ENCODE results near the gene FAM174C.
"Not testable (repeated sequence)": the region's sequence is repeated elsewhere in the genome, so short reads cannot be mapped to it uniquely, and the experiment has no call there.

The FAM174C gene

DNA sequence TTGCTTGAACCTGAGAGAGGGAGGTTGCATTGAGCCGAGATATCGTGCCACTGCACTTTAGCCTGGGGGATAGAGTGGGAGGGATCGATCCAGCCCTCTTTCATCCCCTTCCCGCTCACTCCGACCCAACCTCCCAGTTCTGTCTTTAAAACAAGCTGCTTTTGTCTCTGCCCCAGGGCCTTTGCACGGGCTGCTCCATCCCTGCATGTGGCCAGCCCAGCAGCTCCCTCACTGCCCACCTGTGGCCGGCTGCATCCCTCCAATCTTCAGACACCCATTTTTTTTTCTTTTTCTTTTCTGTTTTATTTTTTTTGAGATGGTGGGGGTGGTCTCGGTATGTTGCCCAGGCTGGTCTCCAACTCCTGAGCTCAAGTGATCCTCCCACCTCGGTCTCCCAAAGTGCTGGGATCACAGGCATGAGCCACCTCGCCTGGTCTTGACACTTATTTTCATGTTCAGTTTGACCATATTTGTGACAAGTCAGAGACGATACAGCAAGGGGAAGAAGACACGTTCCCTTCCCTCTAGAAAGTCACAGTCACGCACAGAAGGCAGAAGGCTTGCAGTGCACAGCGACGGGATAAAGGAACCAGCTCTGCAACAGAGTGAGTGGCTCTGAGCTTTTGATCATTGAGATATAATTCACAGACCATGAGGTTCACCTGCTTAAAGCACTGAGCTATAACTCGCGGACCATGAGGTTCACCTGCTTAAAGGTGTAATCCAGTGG, 42.1 kb downstream of the FAM174C start:
- no peak for DNase-seq (ENCODE audit: low spot score)

GRCh38 chr19:1318678-1319471, 43.5 kb downstream of the FAM174C start:
- DNase-seq (ENCODE audit: low spot score): no peak

- not testable (repeated sequence) for DNase-seq (ENCODE audit: low spot score)
Measured at GRCh38 chr19:1320282-1320650, 44.9 kb downstream of the FAM174C start.

GRCh38 chr19:1321539-1321938, 46.2 kb downstream of the FAM174C start:
- DNase-seq (ENCODE audit: low spot score): no peak

DNA sequence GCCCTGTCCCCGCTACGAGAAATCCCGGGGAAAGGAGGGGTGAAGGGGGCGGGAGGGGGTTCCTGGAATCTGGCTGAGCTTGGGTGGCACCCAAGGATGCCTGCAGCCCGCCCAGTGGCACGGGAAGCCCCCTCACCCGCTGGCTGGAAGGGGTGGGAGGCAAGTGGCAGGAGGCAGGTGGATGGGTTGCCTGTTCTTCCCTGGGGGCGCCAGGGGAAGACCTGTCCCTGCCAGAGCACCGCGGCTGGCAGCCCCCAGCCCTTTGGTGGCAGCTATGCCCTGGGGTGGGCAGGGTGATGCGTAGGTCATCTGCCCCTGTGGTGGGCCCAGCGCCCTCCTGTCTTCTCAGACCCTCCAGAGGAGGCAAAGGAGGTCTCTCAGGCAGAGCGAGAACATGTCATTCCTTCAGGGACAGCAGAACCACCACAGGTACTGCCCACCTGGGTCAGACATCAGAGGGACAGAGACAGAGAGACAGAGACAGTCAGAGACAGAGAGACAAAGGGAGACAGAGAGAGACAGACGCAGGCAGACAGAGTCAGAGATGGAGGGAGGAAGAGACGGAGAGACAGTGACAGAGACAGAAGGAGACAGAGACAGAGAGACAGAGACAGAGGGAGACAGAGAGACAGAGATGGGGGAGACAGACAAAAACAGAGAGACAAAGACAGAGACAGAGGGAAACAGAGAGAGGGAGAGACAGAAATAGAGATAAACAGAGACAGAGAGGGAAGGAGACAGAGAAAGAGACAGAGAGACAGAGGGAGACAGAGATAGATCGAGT, 47.1 kb downstream of the FAM174C start:
- DNase-seq (ENCODE audit: low spot score): no peak

DNA sequence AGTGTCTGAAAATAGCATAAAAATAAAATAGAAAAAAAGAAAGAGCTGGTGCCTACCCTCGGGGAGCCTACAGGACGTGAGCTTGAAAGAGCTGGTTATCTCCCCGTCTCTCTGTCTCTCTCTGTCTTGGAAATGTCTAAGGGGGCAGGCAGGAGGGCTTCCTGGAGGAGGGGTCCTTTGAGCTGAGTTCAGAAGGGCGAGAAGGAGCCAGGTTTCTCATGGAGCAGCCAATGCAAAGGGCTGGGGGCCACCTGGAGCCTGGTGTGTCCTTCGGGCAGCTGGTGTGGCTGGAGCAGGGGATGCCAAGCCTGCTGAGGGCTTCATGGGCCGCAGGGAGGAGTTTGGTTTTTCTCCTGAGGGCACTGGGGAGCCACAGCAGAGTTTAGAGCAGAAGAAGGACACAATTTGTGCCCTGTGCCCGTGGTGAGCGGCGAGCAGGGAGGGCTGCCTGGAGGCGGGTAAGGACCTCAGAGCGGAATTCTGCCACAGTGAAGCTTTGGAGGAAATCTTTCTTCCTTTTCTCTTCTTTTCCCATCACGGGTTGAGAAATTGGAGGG, 49.0 kb downstream of the FAM174C start:
- no peak for DNase-seq (ENCODE audit: low spot score)

- DNase-seq (ENCODE audit: low spot score): peak; percentile 66
Measured at GRCh38 chr19:1324806-1325567, 49.7 kb downstream of the FAM174C start.

DNA sequence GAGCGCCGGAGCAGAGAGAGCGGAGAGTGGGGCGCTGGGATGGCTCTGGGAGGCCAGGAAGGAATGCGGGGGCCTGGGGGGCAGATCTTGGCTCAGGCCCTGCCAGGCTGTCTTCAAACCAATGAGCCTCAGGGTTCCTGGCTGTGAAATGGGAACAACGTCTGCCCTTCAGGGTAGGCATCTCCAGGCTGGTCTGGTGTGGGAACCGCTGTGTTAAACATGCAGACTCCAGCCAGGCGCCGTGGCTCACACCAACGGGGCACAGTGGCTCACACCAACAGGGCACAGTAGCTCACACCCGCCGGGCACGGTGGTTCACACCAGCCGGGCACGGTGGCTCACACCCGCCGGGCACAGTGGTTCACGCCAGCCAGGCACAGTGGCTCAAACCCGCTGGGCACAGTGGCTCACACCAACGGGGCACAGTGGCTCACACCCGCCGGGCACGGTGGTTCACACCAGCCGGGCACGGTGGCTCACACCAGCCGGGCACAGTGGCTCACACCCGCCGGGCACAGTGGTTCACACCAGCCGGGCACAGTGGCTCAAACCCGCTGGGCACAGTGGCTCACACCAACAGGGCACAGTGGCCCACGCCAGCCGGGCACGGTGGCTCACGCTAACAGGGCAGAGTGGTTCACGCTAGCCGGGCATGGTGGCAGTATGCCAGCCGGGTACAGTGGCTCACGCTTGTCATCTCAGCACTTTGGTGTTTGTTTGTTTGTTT, 50.4 kb downstream of the FAM174C start:
- no peak for DNase-seq (ENCODE audit: low spot score)

- no peak for DNase-seq (ENCODE audit: low spot score)
Measured at GRCh38 chr19:1327125-1327524, 51.8 kb downstream of the FAM174C start.

Measured in SK-N-DZ (cell line).